Coronary artery (tissue), 2 donors: ENCODE measurements around the gene C11orf21.
"Not testable (repeated sequence)": the region's sequence is repeated elsewhere in the genome, so short reads cannot be mapped to it uniquely, and the experiment has no call there.

Experiments used
- DNase-seq: peaks from one replicate; pipeline ENCODE4 v3.0.0-alpha.2; 2017; ENCODE audit warnings: low spot score
- H3K27ac ChIP-seq, 2 donors: fragments of 200-600 bp; sonication (generic); one replicate each; pipeline ENCODE4 v1.5.1; 2016 to 2019
- H3K4me3 ChIP-seq: fragments of 200-600 bp; sonication (generic); 2 replicates; pipeline ENCODE4 v1.5.1; 2016; ENCODE audit warnings: mild to moderate bottlenecking, moderate library complexity
- TF ChIP-seq, protein P1 (sequence below): fragments of 200-600 bp; sonication (generic); IDR thresholded peaks from one replicate; pipeline ENCODE4 v1.5.1; 2019; ENCODE audit warnings: antibody characterized with exemption

C11orf21 gene

DNA sequence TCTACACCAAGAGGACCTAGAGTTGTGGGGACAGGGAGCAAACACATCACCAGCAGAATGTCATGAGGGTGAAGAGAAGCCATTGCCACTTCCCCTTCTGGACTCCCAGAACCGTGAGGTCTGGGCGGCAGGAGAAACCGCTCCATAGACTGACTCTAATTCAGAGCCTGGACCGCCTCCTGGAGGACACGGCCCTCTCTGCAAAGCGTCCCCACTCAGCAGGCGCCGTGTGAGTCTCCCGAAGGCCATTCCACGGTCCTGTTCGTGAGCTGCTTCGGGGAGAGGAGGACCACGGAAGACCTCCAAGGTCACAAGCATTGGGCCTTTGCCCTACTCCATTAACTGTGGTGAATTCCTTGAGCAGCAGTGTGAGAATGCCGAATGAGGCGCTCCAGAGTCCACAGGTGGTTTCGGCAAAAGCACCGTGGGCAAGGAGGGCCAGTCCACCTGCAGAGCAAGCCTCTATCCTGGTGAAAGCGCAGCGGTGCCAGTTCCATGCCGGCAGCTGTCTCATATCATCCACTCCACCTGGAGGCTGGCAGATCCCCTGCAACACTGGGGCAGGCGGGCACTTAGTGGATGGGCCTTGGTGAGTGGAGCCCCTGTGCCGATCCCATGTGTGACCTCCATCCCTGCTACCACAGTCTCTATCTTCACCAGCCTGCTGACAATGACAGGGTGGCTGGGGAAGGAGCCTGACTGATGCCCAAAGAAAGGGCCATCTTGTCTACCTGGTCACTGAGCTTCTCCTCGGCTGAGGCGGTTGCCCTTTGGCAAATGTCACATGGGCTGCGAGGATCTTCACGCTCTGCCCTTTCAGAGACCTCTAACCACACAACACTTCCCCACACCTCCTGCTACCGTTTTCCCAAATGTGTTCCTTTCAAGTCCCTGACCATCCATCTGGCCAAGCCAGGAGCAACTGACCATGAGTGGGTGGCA is 7.5 kb downstream of the C11orf21 start:
- TF ChIP-seq, protein P1, sequence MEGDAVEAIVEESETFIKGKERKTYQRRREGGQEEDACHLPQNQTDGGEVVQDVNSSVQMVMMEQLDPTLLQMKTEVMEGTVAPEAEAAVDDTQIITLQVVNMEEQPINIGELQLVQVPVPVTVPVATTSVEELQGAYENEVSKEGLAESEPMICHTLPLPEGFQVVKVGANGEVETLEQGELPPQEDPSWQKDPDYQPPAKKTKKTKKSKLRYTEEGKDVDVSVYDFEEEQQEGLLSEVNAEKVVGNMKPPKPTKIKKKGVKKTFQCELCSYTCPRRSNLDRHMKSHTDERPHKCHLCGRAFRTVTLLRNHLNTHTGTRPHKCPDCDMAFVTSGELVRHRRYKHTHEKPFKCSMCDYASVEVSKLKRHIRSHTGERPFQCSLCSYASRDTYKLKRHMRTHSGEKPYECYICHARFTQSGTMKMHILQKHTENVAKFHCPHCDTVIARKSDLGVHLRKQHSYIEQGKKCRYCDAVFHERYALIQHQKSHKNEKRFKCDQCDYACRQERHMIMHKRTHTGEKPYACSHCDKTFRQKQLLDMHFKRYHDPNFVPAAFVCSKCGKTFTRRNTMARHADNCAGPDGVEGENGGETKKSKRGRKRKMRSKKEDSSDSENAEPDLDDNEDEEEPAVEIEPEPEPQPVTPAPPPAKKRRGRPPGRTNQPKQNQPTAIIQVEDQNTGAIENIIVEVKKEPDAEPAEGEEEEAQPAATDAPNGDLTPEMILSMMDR = no peak
- peak; percentile 58 for DNase-seq
- H3K27ac ChIP-seq = no peak overlapping the region
- no peak overlapping the region for H3K4me3 ChIP-seq

DNA sequence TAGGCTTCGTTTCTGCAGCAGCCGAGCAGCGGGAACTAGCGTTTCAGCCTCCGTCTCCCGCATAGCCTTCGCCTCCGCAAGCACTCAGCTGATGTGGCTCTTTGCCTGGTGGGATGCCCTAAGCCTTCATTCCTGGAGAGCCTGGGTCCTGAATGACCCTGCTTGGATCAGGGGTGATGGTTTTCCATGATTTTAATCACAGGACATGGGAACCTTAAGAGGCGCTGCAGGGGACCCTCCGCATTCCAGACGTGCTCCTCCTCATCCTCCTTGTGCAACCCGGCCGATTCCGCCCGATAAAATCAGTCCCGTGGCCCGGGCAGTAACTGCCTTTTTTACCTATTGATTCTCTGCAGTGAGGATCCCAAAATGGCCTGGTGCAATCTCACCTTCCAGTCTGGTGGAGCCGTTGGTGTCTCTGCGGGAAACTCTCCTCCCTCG is 8.2 kb downstream of the C11orf21 start:
- peak; percentile 61 for DNase-seq
- TF ChIP-seq, protein P1 = no peak
- Histone ChIP-seq H3K27ac (no peak overlapping the region), H3K4me3 (no peak overlapping the region)

DNA sequence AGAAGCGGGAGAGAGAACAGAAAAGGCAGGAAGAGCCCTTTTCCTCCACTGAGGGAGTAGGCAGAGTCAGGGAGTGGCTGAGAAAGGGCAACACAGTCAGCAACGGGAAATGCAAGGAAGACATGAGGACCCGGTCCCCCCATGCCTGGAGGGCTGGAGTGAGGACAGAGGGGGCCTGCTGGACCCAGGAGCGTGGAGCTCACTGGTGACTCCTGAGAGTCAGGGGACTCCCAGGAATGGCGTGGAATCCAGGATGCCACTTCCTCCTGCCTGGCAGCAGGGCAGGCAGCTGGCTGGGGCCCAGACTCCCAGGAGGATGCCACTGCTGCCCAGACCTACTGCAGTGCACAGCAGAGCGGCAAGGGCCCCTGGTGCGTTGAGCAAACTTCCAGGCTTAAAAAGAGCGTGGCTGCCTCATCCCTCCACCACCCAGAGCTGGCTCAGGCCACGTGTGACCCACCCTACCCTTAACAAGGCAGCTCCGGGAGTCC is 11.3 kb downstream of the C11orf21 start:
- TF ChIP-seq, protein P1 = no peak
- DNase-seq = peak; percentile 57
- no peak overlapping the region for H3K4me3 ChIP-seq
- no peak overlapping the region for H3K27ac ChIP-seq

DNA sequence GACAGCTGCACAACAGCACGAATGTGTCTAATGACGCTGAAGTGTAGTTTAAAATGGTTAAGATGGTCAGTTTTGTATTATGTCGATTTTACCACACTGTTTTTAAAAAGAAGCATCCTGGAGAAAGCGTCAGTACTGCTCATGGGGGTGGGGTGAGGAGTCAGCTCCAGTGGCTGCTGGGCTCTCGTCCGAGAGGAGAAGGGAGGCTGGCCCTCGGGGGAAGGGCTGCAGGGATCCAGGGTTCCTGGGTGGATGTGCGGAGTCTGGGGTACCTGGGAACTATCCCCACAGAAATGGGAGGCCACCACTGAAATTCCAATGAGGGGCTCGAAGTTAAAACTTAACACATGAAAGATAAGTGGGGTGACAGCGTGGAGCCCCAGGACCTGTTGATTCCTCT is 11.9 kb downstream of the C11orf21 start:
- TF ChIP-seq, protein P1 = no peak
- DNase-seq = peak; percentile 65
- Histone ChIP-seq H3K27ac (no peak overlapping the region), H3K4me3 (no peak overlapping the region)

DNA sequence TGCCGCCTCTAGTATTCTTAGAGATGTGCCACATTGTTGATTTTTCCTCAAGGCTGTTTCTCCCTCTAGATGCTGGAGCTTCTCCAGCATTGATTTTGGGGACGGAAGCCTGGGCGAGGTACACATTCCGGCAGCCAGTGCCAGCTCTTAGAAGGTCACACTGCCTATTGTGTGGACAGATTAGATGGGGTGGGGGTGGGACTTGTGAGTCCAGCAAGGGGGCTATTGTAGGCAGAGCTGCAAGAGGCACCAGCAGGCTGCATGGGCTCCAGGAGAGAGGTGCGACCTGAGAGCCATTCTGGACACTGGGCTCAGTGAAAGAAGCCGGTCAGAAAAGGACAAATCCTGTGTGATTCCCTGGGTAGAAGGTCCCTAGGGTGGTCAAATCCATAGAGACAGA is 12.4 kb downstream of the C11orf21 start:
- TF ChIP-seq, protein P1 = no peak
- no peak overlapping the region for H3K27ac ChIP-seq
- no peak overlapping the region for H3K4me3 ChIP-seq
- DNase-seq = peak; percentile 41

DNA sequence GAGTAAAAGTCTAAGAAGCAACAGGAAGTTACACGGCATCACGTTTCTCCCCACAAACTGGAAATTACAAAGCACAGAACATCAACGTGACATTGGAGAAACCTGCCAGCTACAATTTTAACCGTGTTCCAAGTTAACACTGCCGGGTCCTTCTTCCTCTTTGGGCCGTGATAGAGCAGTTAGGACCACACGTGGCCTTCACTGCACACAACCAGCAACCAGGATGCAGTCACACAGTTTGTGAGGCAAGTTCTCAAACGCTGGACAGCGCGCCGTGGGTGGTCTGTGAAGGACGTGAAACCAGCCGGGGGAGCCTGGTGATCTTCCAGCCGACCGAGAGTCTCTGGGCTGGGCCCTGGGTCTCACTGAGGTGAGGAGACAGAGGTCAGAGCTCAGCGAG is 14.6 kb downstream of the C11orf21 start:
- peak; percentile 28 for DNase-seq
- Histone ChIP-seq H3K27ac (no peak overlapping the region), H3K4me3 (no peak overlapping the region)
- TF ChIP-seq, protein P1 = no peak

DNA sequence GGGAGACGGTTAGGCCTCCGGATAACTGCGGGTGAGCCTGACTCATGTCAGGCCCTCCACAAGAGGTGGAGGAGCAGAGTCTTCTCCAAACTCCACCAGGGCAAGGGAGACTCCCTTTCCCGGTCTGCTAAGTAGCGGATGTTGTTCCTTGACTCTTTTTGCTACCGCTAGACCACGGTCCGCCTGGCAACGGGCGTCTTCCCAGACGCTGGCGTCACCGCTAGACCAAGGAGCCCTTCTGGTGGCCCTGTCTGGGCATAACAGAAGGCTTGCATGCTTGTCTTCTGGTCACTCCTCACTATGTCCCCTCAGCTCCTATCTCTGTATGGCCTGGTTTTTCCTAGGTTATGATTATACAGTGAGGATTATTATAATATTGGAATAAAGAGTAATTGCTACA is 15.4 kb downstream of the C11orf21 start:
- not testable (repeated sequence) for H3K27ac ChIP-seq, H3K4me3 ChIP-seq, DNase-seq
